Fibroblast of skin of scalp (primary cell): ENCODE measurements around the gene ZIC2.
"Not testable (repeated sequence)": the region's sequence is repeated elsewhere in the genome, so short reads cannot be mapped to it uniquely, and the experiment has no call there.

Experiments used
- DNase-seq: peaks from one replicate; pipeline ENCODE4 v3.0.0-alpha.2; 2013

Gene ZIC2

GRCh38 chr13:100019780-100020356 is 38.3 kb downstream of the ZIC2 start:
- DNase-seq = no peak

GRCh38 chr13:100022798-100023197 is 41.2 kb downstream of the ZIC2 start:
- DNase-seq = no peak

GRCh38 chr13:100024023-100024422 is 42.4 kb downstream of the ZIC2 start:
- DNase-seq = no peak

GRCh38 chr13:100029933-100030332 is 48.3 kb downstream of the ZIC2 start:
- DNase-seq = no peak

GRCh38 chr13:100032642-100033041 is 51.1 kb downstream of the ZIC2 start:
- not testable (repeated sequence) for DNase-seq

GRCh38 chr13:100035936-100036335 is 54.4 kb downstream of the ZIC2 start:
- no peak for DNase-seq
